COLO668 (cell line): ENCODE data around the gene MYRFL.

ENCODE experiments used
- DNase-seq: peaks from one replicate; lab custom pipeline; 2025; ENCODE audit not compliant: unreplicated experiment; lab: John Stamatoyannopoulos, UW

Gene MYRFL

GRCh38 chr12:69929531-69929930 is 104.5 kb downstream of the MYRFL start:
- DNase-seq, result no peak

GRCh38 chr12:69931569-69931968 is 106.5 kb downstream of the MYRFL start:
- DNase-seq, result no peak

- DNase-seq, result no peak
Observed at GRCh38 chr12:69932154-69932553, 107.1 kb downstream of the MYRFL start.

- DNase-seq, result no peak
Observed at GRCh38 chr12:69932676-69933552, 107.9 kb downstream of the MYRFL start.

GRCh38 chr12:69934011-69934410 is 109.0 kb downstream of the MYRFL start:
- DNase-seq, result no peak

- DNase-seq, result no peak
Observed at GRCh38 chr12:69935651-69936100, 110.6 kb downstream of the MYRFL start.

- no peak for DNase-seq
Observed at GRCh38 chr12:69936214-69936731, 111.2 kb downstream of the MYRFL start.

GRCh38 chr12:69936766-69937165 is 111.7 kb downstream of the MYRFL start:
- no peak for DNase-seq

- DNase-seq, result no peak
Observed at GRCh38 chr12:69947123-69947522, 122.1 kb downstream of the MYRFL start.

- DNase-seq, result no peak
Observed at GRCh38 chr12:69947897-69948296, 122.9 kb downstream of the MYRFL start.

- no peak for DNase-seq
Observed at GRCh38 chr12:69948851-69949250, 123.8 kb downstream of the MYRFL start.

GRCh38 chr12:69949311-69950002 is 124.4 kb downstream of the MYRFL start:
- no peak for DNase-seq

- DNase-seq, result no peak
Observed at GRCh38 chr12:69951108-69951507, 126.1 kb downstream of the MYRFL start.

- no peak for DNase-seq
Observed at GRCh38 chr12:69952890-69953289, 127.9 kb downstream of the MYRFL start.

- DNase-seq, result no peak
Observed at GRCh38 chr12:69961246-69961645, 136.2 kb downstream of the MYRFL start.

GRCh38 chr12:69966409-69966808 is 141.4 kb downstream of the MYRFL start:
- no peak for DNase-seq

- DNase-seq, result no peak
Observed at GRCh38 chr12:69966839-69967238, 141.8 kb downstream of the MYRFL start.

- DNase-seq, result no peak
Observed at GRCh38 chr12:69969011-69969410, 144.0 kb downstream of the MYRFL start.

GRCh38 chr12:69972136-69972535 is 147.1 kb downstream of the MYRFL start:
- no peak for DNase-seq

GRCh38 chr12:69978020-69978419 is 153.0 kb downstream of the MYRFL start:
- DNase-seq, result no peak

- no peak for DNase-seq
Observed at GRCh38 chr12:69981881-69982475, 157.0 kb downstream of the MYRFL start.

GRCh38 chr12:69984241-69984640 is 159.2 kb downstream of the MYRFL start:
- DNase-seq, result no peak
